ENCODE results near the gene IMMP2L.

The IMMP2L gene

GRCh38 chr7:110827287-110827855 lies 734.9 kb downstream of the IMMP2L start:
- TF ChIP-seq CTCF (IDR thresholded peaks at IDR 0.05; ENCODE audit: borderline replicate concordance, insufficient read depth, low read depth, low read length), result no peak
- no peak overlapping the region for H3K4me3 ChIP-seq (ENCODE audit: low read depth, low read length)

GRCh38 chr7:110813986-110814385 lies 748.3 kb downstream of the IMMP2L start:
- H3K4me3 ChIP-seq (ENCODE audit: low read depth, low read length), result no peak overlapping the region
- no peak for TF ChIP-seq CTCF (IDR thresholded peaks at IDR 0.05; ENCODE audit: borderline replicate concordance, insufficient read depth, low read depth, low read length)

GRCh38 chr7:110809832-110810231 lies 752.5 kb downstream of the IMMP2L start:
- no peak for TF ChIP-seq CTCF (IDR thresholded peaks at IDR 0.05; ENCODE audit: borderline replicate concordance, insufficient read depth, low read depth, low read length)

GRCh38 chr7:110808361-110808760 lies 753.9 kb downstream of the IMMP2L start:
- TF ChIP-seq CTCF (IDR thresholded peaks at IDR 0.05; ENCODE audit: borderline replicate concordance, insufficient read depth, low read depth, low read length), result no peak
- H3K4me3 ChIP-seq (ENCODE audit: low read depth, low read length), result no peak overlapping the region

More at GRCh38 chr7:110809832-110810231, 752.5 kb downstream of the IMMP2L start:
- H3K4me3 ChIP-seq (ENCODE audit: low read depth, low read length), result no peak overlapping the region

- no peak overlapping the region for H3K4me3 ChIP-seq (ENCODE audit: low read depth, low read length)
- no peak for TF ChIP-seq CTCF (IDR thresholded peaks at IDR 0.05; ENCODE audit: borderline replicate concordance, insufficient read depth, low read depth, low read length)
Observed at GRCh38 chr7:110804501-110804900, 757.8 kb downstream of the IMMP2L start.

GRCh38 chr7:110803602-110804143 lies 758.6 kb downstream of the IMMP2L start:
- H3K4me3 ChIP-seq (ENCODE audit: low read depth, low read length), result no peak overlapping the region
- TF ChIP-seq CTCF (IDR thresholded peaks at IDR 0.05; ENCODE audit: borderline replicate concordance, insufficient read depth, low read depth, low read length), result no peak

GRCh38 chr7:110801502-110801901 lies 760.8 kb downstream of the IMMP2L start:
- TF ChIP-seq CTCF (IDR thresholded peaks at IDR 0.05; ENCODE audit: borderline replicate concordance, insufficient read depth, low read depth, low read length), result no peak

More at GRCh38 chr7:110801502-110801901, 760.8 kb downstream of the IMMP2L start:
- H3K4me3 ChIP-seq (ENCODE audit: low read depth, low read length), result no peak overlapping the region

All from GM12875 (cell line).